Natural killer cell (primary cell): ENCODE measurements around the gene MAP2K1. TPM values are rescaled to one million over a fixed set of nuclear protein-coding genes. Genes with fewer than 3 reads are reported as not detected.

Source experiments
- ATAC-seq, 3 donors: fragments of 150-1000 bp in 2 of 3; fragments of 200-7000 bp in 1 of 3; cut with Tn5 transposase; 1 replicate in 1 of 3; 2 replicates in 2 of 3; pipeline ENCODE4 v1.10.0; 2021; ENCODE audit warnings: mild to moderate bottlenecking in 2 of 3, moderate library complexity in 2 of 3
- DNase-seq, 2 donors: peaks; one replicate each; pipeline versions ENCODE4 v3.0.0 to v3.0.0-alpha.2; 2013 to 2021; ENCODE audit warnings: mixed read lengths in 1 of 2
- H3K27ac ChIP-seq: one replicate; pipeline ENCODE4 v1.5.1; 2013; ENCODE audit warnings: mild to moderate bottlenecking, low read length
- H3K27me3 ChIP-seq: one replicate; pipeline ENCODE4 v1.6.1; 2013; ENCODE audit warnings: low read length; ENCODE audit not compliant: control insufficient read depth, insufficient read depth
- H3K36me3 ChIP-seq: one replicate; pipeline ENCODE4 v1.6.1; 2013; ENCODE audit warnings: low read length; ENCODE audit not compliant: control insufficient read depth, insufficient read depth
- H3K4me1 ChIP-seq: one replicate; pipeline ENCODE4 v1.6.1; 2013; ENCODE audit warnings: low read length; ENCODE audit not compliant: control insufficient read depth, insufficient read depth
- H3K4me3 ChIP-seq: one replicate; pipeline ENCODE4 v1.5.1; 2013; ENCODE audit warnings: low read length
- H3K9me3 ChIP-seq: one replicate; pipeline ENCODE4 v1.6.1; 2013; ENCODE audit warnings: low read length; ENCODE audit not compliant: control insufficient read depth, insufficient read depth
- H3K27ac Mint-ChIP-seq, 2 donors: one replicate each; pipeline ENCODE4 v1.8.0; 2022; ENCODE audit warnings: mild to moderate bottlenecking in 2 of 2, mixed read lengths in 2 of 2, moderate library complexity in 1 of 2
- H3K27me3 Mint-ChIP-seq, 2 donors: one replicate each; pipeline ENCODE4 v1.8.0; 2022; ENCODE audit warnings: low read depth in 2 of 2, mixed read lengths in 2 of 2
- H3K36me3 Mint-ChIP-seq: one replicate; pipeline ENCODE4 v1.8.0; 2022; ENCODE audit warnings: mixed read lengths
- H3K4me1 Mint-ChIP-seq, 2 donors: one replicate each; pipeline ENCODE4 v1.8.0; 2022; ENCODE audit warnings: mixed read lengths in 2 of 2
- H3K4me3 Mint-ChIP-seq: one replicate; pipeline ENCODE4 v1.8.0; 2022; ENCODE audit warnings: mild to moderate bottlenecking, moderate library complexity, mixed read lengths
- H3K9me3 Mint-ChIP-seq, 2 donors: one replicate each; pipeline ENCODE4 v1.8.0; 2022; ENCODE audit warnings: mixed read lengths in 2 of 2
- CTCF ChIP-seq: fragments of 200-600 bp; IDR thresholded peaks from one replicate; pipeline ENCODE4 v1.8.0; 2022; ENCODE audit warnings: antibody characterized with exemption
- WGBS: methylation state at CpG from one replicate; pipeline ENCODE4 v1.1.7; 2013; ENCODE audit warnings: missing lambda C conversion rate; ENCODE audit not compliant: insufficient coverage; 5-methylcytosine and 5-hydroxymethylcytosine counted together
- intact Hi-C: fragments of 100-400 bp; cut with micrococcal nuclease; formaldehyde crosslinking; loops from one replicate; pipeline ENCODE4 v1.14.2; 2022
- total RNA-seq, 4 donors: library from RNA; stranded (reverse); fragments of 120-200 nt in 1 of 4; gene quantifications; one replicate each; pipeline versions ENCODE4 v1.2.3 to v1.2.4, GENCODE V29; 2013 to 2022

The MAP2K1 gene
- total RNA-seq, 3 donors from 2014 or later (not counting 1 experiment from before 2014, with no cell fraction given) = 45.5 to 49.2 (median 48.9) TPM

GRCh38 chr15:66472176-66472999 is 85.7 kb downstream of the MAP2K1 start:
- Histone ChIP-seq H3K9me3 (no peaks in the 10 kb centered on the region), H3K4me3 (no peak overlapping the region), H3K36me3 (no peaks in the 10 kb centered on the region), H3K27ac (peak overlapping the region; percentile 66), H3K4me1 (peaks cover 15% of the 10 kb centered on the region), H3K27me3 (no peaks in the 10 kb centered on the region)
- 27% methylated on average over 6 of the region's 8 CpGs for WGBS
- ATAC-seq (peak; percentile 91 to 96 (median 94)), DNase-seq (peak; percentile 43 to 81)
- no peaks in the 10 kb centered on the region for H3K36me3 Mint-ChIP-seq
- no peaks in the 10 kb centered on the region for H3K27me3 Mint-ChIP-seq
- H3K27ac Mint-ChIP-seq = peak overlapping the region; percentile 87 to 88
- H3K4me1 Mint-ChIP-seq = peaks cover 31 to 33% of the 10 kb centered on the region in 2 donors
- intact Hi-C loops = loop anchor here (1.0 to 5.0 kb wide), 3 partner anchors 25 to 86 kb away; partner anchors contain the start of genes MAP2K1 and SNAPC5
- no peak for TF ChIP-seq CTCF
- H3K4me3 Mint-ChIP-seq = peak overlapping the region; percentile 62
- H3K9me3 Mint-ChIP-seq = no peaks in the 10 kb centered on the region

GRCh38 chr15:66474135-66474534 is 87.4 kb downstream of the MAP2K1 start:
- Histone ChIP-seq H3K4me3 (no peak overlapping the region), H3K27ac (no peak overlapping the region), H3K9me3 (no peaks in the 10 kb centered on the region), H3K4me1 (peaks cover 15% of the 10 kb centered on the region), H3K36me3 (no peaks in the 10 kb centered on the region), H3K27me3 (no peaks in the 10 kb centered on the region)
- 92% methylated on average over 2 of the region's 2 CpGs for WGBS
- H3K9me3 Mint-ChIP-seq = no peaks in the 10 kb centered on the region
- intact Hi-C loops = loop anchor here (5.0 kb wide), 1 partner anchor 72 kb away; no protein-coding TSS in a partner anchor
- peaks cover 31 to 33% of the 10 kb centered on the region in 2 donors for H3K4me1 Mint-ChIP-seq
- DNase-seq (no peak), ATAC-seq (no peak)
- H3K4me3 Mint-ChIP-seq = no peak overlapping the region
- no peaks in the 10 kb centered on the region for H3K36me3 Mint-ChIP-seq
- H3K27ac Mint-ChIP-seq = peak overlapping the region; percentile 87 to 88
- no peaks in the 10 kb centered on the region for H3K27me3 Mint-ChIP-seq
- no peak for TF ChIP-seq CTCF

- Mint-ChIP-seq H3K4me3 (no peak overlapping the region), H3K9me3 (no peaks in the 10 kb centered on the region), H3K27me3 (no peaks in the 10 kb centered on the region), H3K4me1 (peaks cover 31 to 33% of the 10 kb centered on the region in 2 donors), H3K36me3 (no peaks in the 10 kb centered on the region), H3K27ac (peak overlapping the region in 1 of 2 donors; percentile 67)
- Histone ChIP-seq H3K4me3 (no peak overlapping the region), H3K27ac (no peak overlapping the region), H3K36me3 (no peaks in the 10 kb centered on the region), H3K4me1 (peaks cover 15% of the 10 kb centered on the region), H3K9me3 (no peaks in the 10 kb centered on the region), H3K27me3 (no peaks in the 10 kb centered on the region)
- DNase-seq = no peak
- TF ChIP-seq CTCF = no peak
- intact Hi-C loops = loop anchor here (5.0 kb wide), 1 partner anchor 73 kb away; no protein-coding TSS in a partner anchor
- no peak for ATAC-seq
- 71% methylated on average over 1 of the region's 3 CpGs for WGBS
These were observed 88.3 kb downstream of the MAP2K1 start for GRCh38 chr15:66474963-66475362.
